Esophagus muscularis mucosa (tissue), 4 donors: ENCODE measurements around the gene SPATA13. TPM values are rescaled to one million over a fixed set of nuclear protein-coding genes. Genes with fewer than 3 reads are reported as not detected.
A peak's percentile ranks its signal among the peaks of the same experiment; 100 is the strongest.

Experiments used
- DNase-seq: peaks from one replicate; pipeline ENCODE4 v3.0.0-alpha.2; 2017; ENCODE audit errors: extremely low spot score
- H3K27ac ChIP-seq, 4 donors: fragments of 200-600 bp; sonication (generic); replicated peaks in 1 of 4; 1 replicate in 3 of 4; 2 replicates in 1 of 4; pipeline ENCODE4 v1.5.1; 2016 to 2019; ENCODE audit warnings: mild to moderate bottlenecking in 1 of 4
- H3K27me3 ChIP-seq, 4 donors: fragments of 200-600 bp; sonication (generic); one replicate each; pipeline versions ENCODE4 v1.5.1 to v1.6.0; 2016 to 2019
- H3K36me3 ChIP-seq, 4 donors: fragments of 200-600 bp; sonication (generic); one replicate each; pipeline ENCODE4 v1.5.1; 2016 to 2019
- H3K4me1 ChIP-seq, 4 donors: fragments of 200-600 bp; sonication (generic); one replicate each; pipeline ENCODE4 v1.5.1; 2016 to 2019
- H3K4me3 ChIP-seq, 4 donors: fragments of 200-600 bp; sonication (generic); 1 replicate in 2 of 4; 2 replicates in 2 of 4; pipeline ENCODE4 v1.5.1; 2016 to 2019; ENCODE audit warnings: mild to moderate bottlenecking in 4 of 4, moderate library complexity in 1 of 4
- H3K9me3 ChIP-seq, 4 donors: fragments of 200-600 bp; sonication (generic); 1 replicate in 3 of 4; 2 replicates in 1 of 4; pipeline ENCODE4 v1.5.1; 2016 to 2019
- CTCF ChIP-seq, 3 experiments: fragments of 200-600 bp in 2 of 3; fragments of 450-650 bp in 1 of 3; sonication (generic) in 2 of 3; IDR thresholded peaks; one replicate each; pipeline ENCODE4 v1.5.1; 2017 to 2019; ENCODE audit warnings: antibody characterized with exemption in 3 of 3, mild to moderate bottlenecking in 2 of 3, moderate library complexity in 1 of 3
- EP300 ChIP-seq: sonication (generic); formaldehyde crosslinking; IDR thresholded peaks from one replicate; pipeline ENCODE4 v1.6.1; 2017; ENCODE audit warnings: antibody characterized with exemption
- POLR2A ChIP-seq: fragments of 450-650 bp; IDR thresholded peaks from one replicate; pipeline ENCODE4 v1.6.1; 2017; ENCODE audit warnings: antibody characterized with exemption, moderate library complexity, mild to moderate bottlenecking, low read depth
- POLR2AphosphoS5 ChIP-seq, 2 donors: sonication (generic); formaldehyde crosslinking; IDR thresholded peaks; one replicate each; pipeline ENCODE4 v1.6.1; 2017; ENCODE audit warnings: antibody characterized with exemption in 2 of 2
- WGBS: methylation state at CpG from one replicate; pipeline ENCODE4 v1.1.5; 2018; 5-methylcytosine and 5-hydroxymethylcytosine counted together
- intact Hi-C: fragments of 100-400 bp; cut with DNase I; formaldehyde crosslinking; loops from one replicate; pipeline ENCODE4 v1.15.1; 2023
- total RNA-seq, 4 donors: library from RNA; depleted of rRNA; stranded (reverse); fragments of >200 nt; gene quantifications; one replicate each; pipeline versions ENCODE4 v1.1.0 to v1.2.1, GENCODE V29; 2016

The SPATA13 gene
- total RNA-seq, 4 donors from 2014 or later = 9.1 to 21.6 (median 17.1) TPM

GRCh38 chr13:24264976-24265375 is 104.5 kb downstream of the SPATA13 start:
- no peak overlapping the region for H3K27ac ChIP-seq
- H3K27me3 ChIP-seq = no peaks in the 10 kb centered on the region
- H3K36me3 ChIP-seq = no peaks in the 10 kb centered on the region
- 77% methylated on average over 8 of the region's 8 CpGs for WGBS
- no peak overlapping the region for H3K4me3 ChIP-seq
- no peaks in the 10 kb centered on the region for H3K9me3 ChIP-seq
- intact Hi-C loops = no loop called here
- peaks cover 5 to 31% (median 13%) of the 10 kb centered on the region in 4 donors for H3K4me1 ChIP-seq
- TF ChIP-seq POLR2AphosphoS5 (IDR thresholded peaks at IDR 0.05) = no peak
- DNase-seq = no peak

DNA sequence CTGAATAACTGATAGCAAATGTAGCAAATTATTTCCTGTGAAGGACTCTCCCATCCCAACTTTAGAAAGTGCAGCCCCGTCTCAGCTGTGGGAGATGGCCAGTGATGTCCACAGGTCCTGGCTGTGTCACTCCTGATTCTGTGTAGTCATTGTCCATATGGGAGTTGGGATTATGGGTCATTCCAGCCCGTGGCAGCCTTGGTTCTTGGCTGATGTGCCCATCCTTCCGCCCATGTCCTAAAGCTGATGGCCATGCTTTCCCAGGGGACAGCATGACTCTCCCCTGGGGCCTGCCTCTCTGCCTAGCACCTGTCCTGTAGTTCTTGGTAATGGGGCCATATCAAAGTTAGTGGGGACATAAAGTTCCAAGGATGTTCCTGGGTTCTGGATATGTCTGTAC is 104.9 kb downstream of the SPATA13 start:
- DNase-seq = no peak
- WGBS = 80% methylated on average over 2 of the region's 3 CpGs
- Histone ChIP-seq H3K36me3 (no peaks in the 10 kb centered on the region), H3K4me1 (peaks cover 8 to 36% (median 18%) of the 10 kb centered on the region in 4 donors), H3K27ac (no peak overlapping the region), H3K27me3 (no peaks in the 10 kb centered on the region), H3K9me3 (no peaks in the 10 kb centered on the region), H3K4me3 (no peak overlapping the region)
- intact Hi-C loops = no loop called here
- no peak for TF ChIP-seq CTCF (IDR thresholded peaks at IDR 0.05)
- no peak for TF ChIP-seq EP300
- no peak for TF ChIP-seq POLR2A
- no peak for TF ChIP-seq POLR2AphosphoS5 (IDR thresholded peaks at IDR 0.05)

DNA sequence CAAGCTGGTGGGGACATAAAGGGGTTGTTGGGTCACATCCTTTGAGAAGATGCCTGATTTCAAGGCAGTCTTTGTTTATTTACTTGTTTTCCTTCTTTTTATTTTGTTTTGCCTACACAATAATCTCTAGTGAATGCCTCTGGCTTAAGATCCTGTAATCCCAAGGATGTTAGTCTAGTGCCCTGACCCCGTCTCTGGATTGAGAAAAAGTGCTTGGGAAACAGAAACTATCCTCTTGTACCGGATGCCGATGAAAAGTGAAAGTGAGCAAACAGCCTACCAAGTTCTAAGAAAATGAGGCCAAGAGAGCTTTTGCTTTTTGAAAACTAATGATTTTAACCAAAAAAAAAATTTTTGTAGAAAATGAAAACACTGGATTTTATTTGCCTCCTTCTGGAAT is 106.8 kb downstream of the SPATA13 start:
- Histone ChIP-seq H3K4me3 (peak overlapping the region in 3 of 4 donors; percentile 6 to 32 (median 14)), H3K27ac (peak overlapping the region; percentile 33 to 58 (median 54))
- no peak for DNase-seq

DNA sequence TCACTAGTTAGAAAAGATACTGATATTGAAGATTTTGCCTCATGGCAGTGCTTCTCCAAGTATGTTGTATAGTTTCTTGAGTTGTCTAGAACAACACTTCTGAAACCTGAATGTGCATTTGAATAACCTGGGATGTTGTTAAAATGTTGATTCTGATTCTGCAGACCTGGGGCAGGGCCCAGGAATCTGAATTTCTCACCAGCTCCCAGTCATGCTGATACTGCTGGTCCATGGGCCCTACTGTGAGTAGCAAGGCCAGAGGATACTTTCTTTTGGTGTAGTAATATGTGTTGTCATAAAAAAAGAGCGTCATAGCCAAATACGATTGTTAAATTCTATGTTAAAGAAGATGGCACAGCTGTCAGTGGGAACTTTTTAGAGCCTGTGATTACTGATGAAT is 107.3 kb downstream of the SPATA13 start:
- H3K27ac ChIP-seq = peak overlapping the region; percentile 33 to 58 (median 54)
- intact Hi-C loops = no loop called here
- peak overlapping the region in 3 of 4 donors; percentile 6 to 32 (median 14) for H3K4me3 ChIP-seq
- no peak for DNase-seq
- TF ChIP-seq POLR2A (no peak), CTCF (IDR thresholded peaks at IDR 0.05) (no peak), POLR2AphosphoS5 (IDR thresholded peaks at IDR 0.05) (no peak), EP300 (no peak)
- no peaks in the 10 kb centered on the region for H3K9me3 ChIP-seq
- no peaks in the 10 kb centered on the region for H3K27me3 ChIP-seq
- H3K36me3 ChIP-seq = no peaks in the 10 kb centered on the region
- H3K4me1 ChIP-seq = peaks cover 32 to 50% (median 39%) of the 10 kb centered on the region in 4 donors
- 83% methylated on average over 2 of the region's 2 CpGs for WGBS

More for the DNA sequence above, 106.8 kb downstream of the SPATA13 start:
- Histone ChIP-seq H3K27me3 (no peaks in the 10 kb centered on the region), H3K9me3 (no peaks in the 10 kb centered on the region), H3K4me1 (peaks cover 26 to 45% (median 34%) of the 10 kb centered on the region in 4 donors), H3K36me3 (no peaks in the 10 kb centered on the region)
- intact Hi-C loops = no loop called here
- WGBS = 62% methylated on average over 3 of the region's 3 CpGs
- TF ChIP-seq CTCF (IDR thresholded peaks at IDR 0.05) = no peak
- TF ChIP-seq POLR2A = no peak
- TF ChIP-seq EP300 = no peak
- no peak for TF ChIP-seq POLR2AphosphoS5 (IDR thresholded peaks at IDR 0.05)

DNA sequence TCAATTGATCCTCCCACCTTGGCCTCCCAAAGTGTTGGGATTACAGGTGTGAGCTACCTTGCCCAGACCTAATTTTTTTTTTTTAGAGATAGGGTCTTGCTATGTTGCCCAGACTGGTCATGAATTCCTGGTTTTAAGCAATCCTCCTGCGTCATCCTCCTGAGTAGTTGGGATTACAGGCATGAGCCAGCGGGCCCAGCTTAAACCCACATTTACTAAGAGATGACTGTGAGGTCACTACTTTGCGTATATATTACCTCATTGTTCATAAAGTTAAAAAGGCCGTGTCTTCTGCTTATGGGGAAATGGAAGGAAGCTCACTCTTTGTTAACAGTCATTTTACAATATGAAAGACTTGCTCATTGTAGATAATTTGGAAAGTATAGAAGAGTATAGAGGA is 109.3 kb downstream of the SPATA13 start:
- WGBS = 91% methylated on average over 4 of the region's 4 CpGs
- H3K4me3 ChIP-seq = no peak overlapping the region
- H3K27me3 ChIP-seq = no peaks in the 10 kb centered on the region
- H3K36me3 ChIP-seq = no peaks in the 10 kb centered on the region
- no peaks in the 10 kb centered on the region for H3K9me3 ChIP-seq
- TF ChIP-seq EP300 (no peak), CTCF (IDR thresholded peaks at IDR 0.05) (no peak), POLR2A (no peak), POLR2AphosphoS5 (IDR thresholded peaks at IDR 0.05) (no peak)
- H3K4me1 ChIP-seq = peaks cover 28 to 53% (median 42%) of the 10 kb centered on the region in 4 donors
- no peak for DNase-seq
- H3K27ac ChIP-seq = peak overlapping the region in 2 of 4 donors; percentile 83 to 86
- intact Hi-C loops = no loop called here
